ENCODE data around the gene ATP6V1G1. TPM values are rescaled to one million over a fixed set of nuclear protein-coding genes. Genes with fewer than 3 reads are reported as not detected.
"Not testable (repeated sequence)": the region's sequence is repeated elsewhere in the genome, so short reads cannot be mapped to it uniquely, and the experiment has no call there.

The ATP6V1G1 gene
- total and polyA plus RNA-seq, 5 donors from 2014 or later, result 111 to 357 (median 333) TPM

GRCh38 chr9:114592356-114592755 lies 4.8 kb downstream of the ATP6V1G1 start:
- Histone ChIP-seq H3K9me3 (ENCODE audit: control insufficient read depth in 2 of 2, low read length in 2 of 2) (no peaks in the 10 kb centered on the region), H3K27ac (ENCODE audit: insufficient read depth, low read length, poor library complexity, severe bottlenecking) (peak overlapping the region; percentile 83), H3K36me3 (ENCODE audit: control insufficient read depth, insufficient read depth, low read length) (peaks cover 45% of the 10 kb centered on the region), H3K27me3 (ENCODE audit: control insufficient read depth, insufficient read depth, low read length) (no peaks in the 10 kb centered on the region), H3K4me1 (ENCODE audit: control insufficient read depth, insufficient read depth, low read length, poor library complexity, severe bottlenecking) (peaks cover 67% of the 10 kb centered on the region), H3K4me3 (ENCODE audit: low read depth, low read length) (peak overlapping the region; percentile 91)
- Mint-ChIP-seq H3K4me3 (peak overlapping the region; percentile 78 to 94 (median 86)), H3K27me3 (peaks cover 9% of the 10 kb centered on the region), H3K9me3 (peaks cover 0 to 1% (median 0%) of the 10 kb centered on the region in 7 donors), H3K4me1 (peaks cover 33 to 85% (median 62%) of the 10 kb centered on the region in 4 donors), H3K36me3 (peaks cover 54% of the 10 kb centered on the region), H3K27ac (peak overlapping the region; percentile 91 to 97 (median 92))
- DNase-seq, result peak; percentile 39 to 91 (median 83)
- ATAC-seq (ENCODE audit: low read depth in 2 of 2), result peak; percentile 60 to 67

- Histone ChIP-seq H3K27me3 (ENCODE audit: control insufficient read depth, insufficient read depth, low read length) (no peaks in the 10 kb centered on the region), H3K9me3 (ENCODE audit: control insufficient read depth in 2 of 2, low read length in 2 of 2) (no peaks in the 10 kb centered on the region), H3K4me1 (ENCODE audit: control insufficient read depth, insufficient read depth, low read length, poor library complexity, severe bottlenecking) (peaks cover 52% of the 10 kb centered on the region), H3K27ac (ENCODE audit: insufficient read depth, low read length, poor library complexity, severe bottlenecking) (peak overlapping the region; percentile 7), H3K4me3 (ENCODE audit: low read depth, low read length) (no peak overlapping the region), H3K36me3 (ENCODE audit: control insufficient read depth, insufficient read depth, low read length) (peaks cover 63% of the 10 kb centered on the region)
- Mint-ChIP-seq H3K36me3 (peaks cover 58% of the 10 kb centered on the region), H3K27ac (peak overlapping the region; percentile 89 to 92 (median 91)), H3K27me3 (no peaks in the 10 kb centered on the region), H3K4me3 (peak overlapping the region in 1 of 4 donors; percentile 61), H3K9me3 (peaks cover 0 to 1% (median 0%) of the 10 kb centered on the region in 7 donors), H3K4me1 (peaks cover 31 to 77% (median 62%) of the 10 kb centered on the region in 4 donors)
- no peak for ATAC-seq (ENCODE audit: low read depth in 2 of 2)
- DNase-seq, result no peak
Measured at GRCh38 chr9:114594136-114594535, 6.6 kb downstream of the ATP6V1G1 start.

GRCh38 chr9:114600502-114601248 lies 13.1 kb downstream of the ATP6V1G1 start:
- Mint-ChIP-seq H3K27ac (peak overlapping the region in 2 of 3 donors; percentile 64 to 95), H3K4me1 (peaks cover 4 to 34% (median 20%) of the 10 kb centered on the region in 4 donors), H3K36me3 (peaks cover 50% of the 10 kb centered on the region)
- H3K4me1 ChIP-seq (ENCODE audit: control insufficient read depth, insufficient read depth, low read length, poor library complexity, severe bottlenecking); DNase-seq; H3K9me3 ChIP-seq (ENCODE audit: control insufficient read depth in 2 of 2, low read length in 2 of 2); H3K27me3 ChIP-seq (ENCODE audit: control insufficient read depth, insufficient read depth, low read length); H3K27ac ChIP-seq (ENCODE audit: insufficient read depth, low read length, poor library complexity, severe bottlenecking); ATAC-seq (ENCODE audit: low read depth in 2 of 2); H3K4me3 ChIP-seq (ENCODE audit: low read depth, low read length); H3K27me3 Mint-ChIP-seq; H3K9me3 Mint-ChIP-seq; H3K4me3 Mint-ChIP-seq: not testable (repeated sequence)
- peaks cover 38% of the 10 kb centered on the region for H3K36me3 ChIP-seq (ENCODE audit: control insufficient read depth, insufficient read depth, low read length)

GRCh38 chr9:114601787-114602186 lies 14.2 kb downstream of the ATP6V1G1 start:
- peak overlapping the region in 1 of 3 donors; percentile 10 for H3K27ac Mint-ChIP-seq
- H3K4me1 Mint-ChIP-seq, result peaks cover under 1 to 22% (median 11%) of the 10 kb centered on the region in 4 donors
- not testable (repeated sequence) for H3K27me3 Mint-ChIP-seq; H3K27me3 ChIP-seq (ENCODE audit: control insufficient read depth, insufficient read depth, low read length); H3K9me3 Mint-ChIP-seq; H3K9me3 ChIP-seq (ENCODE audit: control insufficient read depth in 2 of 2, low read length in 2 of 2); ATAC-seq (ENCODE audit: low read depth in 2 of 2); H3K27ac ChIP-seq (ENCODE audit: insufficient read depth, low read length, poor library complexity, severe bottlenecking); DNase-seq; H3K4me3 ChIP-seq (ENCODE audit: low read depth, low read length); H3K4me3 Mint-ChIP-seq; H3K4me1 ChIP-seq (ENCODE audit: control insufficient read depth, insufficient read depth, low read length, poor library complexity, severe bottlenecking)
- peaks cover 27% of the 10 kb centered on the region for H3K36me3 ChIP-seq (ENCODE audit: control insufficient read depth, insufficient read depth, low read length)
- peaks cover 41% of the 10 kb centered on the region for H3K36me3 Mint-ChIP-seq

- Histone ChIP-seq H3K9me3 (ENCODE audit: control insufficient read depth in 2 of 2, low read length in 2 of 2) (peaks cover 0 to 7% of the 10 kb centered on the region in 2 experiments), H3K27ac (ENCODE audit: insufficient read depth, low read length, poor library complexity, severe bottlenecking) (no peak overlapping the region), H3K4me1 (ENCODE audit: control insufficient read depth, insufficient read depth, low read length, poor library complexity, severe bottlenecking) (no peaks in the 10 kb centered on the region), H3K27me3 (ENCODE audit: control insufficient read depth, insufficient read depth, low read length) (no peaks in the 10 kb centered on the region), H3K36me3 (ENCODE audit: control insufficient read depth, insufficient read depth, low read length) (peaks cover 21% of the 10 kb centered on the region), H3K4me3 (ENCODE audit: low read depth, low read length) (no peak overlapping the region)
- Mint-ChIP-seq H3K27ac (peak overlapping the region in 1 of 3 donors; percentile 36), H3K36me3 (peaks cover 39% of the 10 kb centered on the region), H3K27me3 (no peaks in the 10 kb centered on the region), H3K9me3 (peaks cover 0 to 5% (median 0%) of the 10 kb centered on the region in 7 donors), H3K4me3 (no peak overlapping the region), H3K4me1 (peaks cover 0 to 15% (median 10%) of the 10 kb centered on the region in 4 donors)
- no peak for ATAC-seq (ENCODE audit: low read depth in 2 of 2)
- DNase-seq, result no peak
Measured at GRCh38 chr9:114602620-114603019, 15.1 kb downstream of the ATP6V1G1 start.

GRCh38 chr9:114603248-114603647 lies 15.7 kb downstream of the ATP6V1G1 start:
- H3K27me3 Mint-ChIP-seq, result no peaks in the 10 kb centered on the region
- Histone ChIP-seq H3K4me1 (ENCODE audit: control insufficient read depth, insufficient read depth, low read length, poor library complexity, severe bottlenecking) (no peaks in the 10 kb centered on the region), H3K36me3 (ENCODE audit: control insufficient read depth, insufficient read depth, low read length) (peaks cover 15% of the 10 kb centered on the region), H3K27me3 (ENCODE audit: control insufficient read depth, insufficient read depth, low read length) (no peaks in the 10 kb centered on the region), H3K27ac (ENCODE audit: insufficient read depth, low read length, poor library complexity, severe bottlenecking) (no peak overlapping the region), H3K4me3 (ENCODE audit: low read depth, low read length) (no peak overlapping the region), H3K9me3 (ENCODE audit: control insufficient read depth in 2 of 2, low read length in 2 of 2) (peaks cover 0 to 7% of the 10 kb centered on the region in 2 experiments)
- H3K4me1 Mint-ChIP-seq, result peaks cover 0 to 12% (median 11%) of the 10 kb centered on the region in 4 donors
- peak overlapping the region in 1 of 3 donors; percentile 36 for H3K27ac Mint-ChIP-seq
- DNase-seq, result no peak
- peaks cover 0 to 5% (median 0%) of the 10 kb centered on the region in 7 donors for H3K9me3 Mint-ChIP-seq
- no peak overlapping the region for H3K4me3 Mint-ChIP-seq
- peaks cover 33% of the 10 kb centered on the region for H3K36me3 Mint-ChIP-seq
- no peak for ATAC-seq (ENCODE audit: low read depth in 2 of 2)

- peaks cover 0 to 5% (median 0%) of the 10 kb centered on the region in 7 donors for H3K9me3 Mint-ChIP-seq
- no peak overlapping the region for H3K27ac ChIP-seq (ENCODE audit: insufficient read depth, low read length, poor library complexity, severe bottlenecking)
- H3K4me3 ChIP-seq (ENCODE audit: low read depth, low read length), result no peak overlapping the region
- H3K4me1 Mint-ChIP-seq, result peaks cover 0 to 11% (median 5%) of the 10 kb centered on the region in 4 donors
- H3K4me3 Mint-ChIP-seq, result no peak overlapping the region
- peak overlapping the region; percentile 65 to 70 (median 65) for H3K27ac Mint-ChIP-seq
- no peak for ATAC-seq (ENCODE audit: low read depth in 2 of 2)
- H3K9me3 ChIP-seq (ENCODE audit: control insufficient read depth in 2 of 2, low read length in 2 of 2), result peaks cover 0 to 7% of the 10 kb centered on the region in 2 experiments
- H3K36me3 ChIP-seq (ENCODE audit: control insufficient read depth, insufficient read depth, low read length), result peaks cover 5% of the 10 kb centered on the region
- DNase-seq, result no peak
- no peaks in the 10 kb centered on the region for H3K27me3 Mint-ChIP-seq
- peaks cover 19% of the 10 kb centered on the region for H3K36me3 Mint-ChIP-seq
- no peaks in the 10 kb centered on the region for H3K27me3 ChIP-seq (ENCODE audit: control insufficient read depth, insufficient read depth, low read length)
- no peaks in the 10 kb centered on the region for H3K4me1 ChIP-seq (ENCODE audit: control insufficient read depth, insufficient read depth, low read length, poor library complexity, severe bottlenecking)
Measured at GRCh38 chr9:114604989-114605388, 17.4 kb downstream of the ATP6V1G1 start.
